ENCODE results near the gene SHLD1.
A peak's percentile ranks its signal among the peaks of the same experiment; 100 is the strongest.
"Not testable (repeated sequence)": the region's sequence is repeated elsewhere in the genome, so short reads cannot be mapped to it uniquely, and the experiment has no call there.

The SHLD1 gene

GRCh38 chr20:5735845-5736510 lies 14.2 kb upstream of the SHLD1 start:
- DNase-seq (ENCODE audit: low read depth): no peak

DNA sequence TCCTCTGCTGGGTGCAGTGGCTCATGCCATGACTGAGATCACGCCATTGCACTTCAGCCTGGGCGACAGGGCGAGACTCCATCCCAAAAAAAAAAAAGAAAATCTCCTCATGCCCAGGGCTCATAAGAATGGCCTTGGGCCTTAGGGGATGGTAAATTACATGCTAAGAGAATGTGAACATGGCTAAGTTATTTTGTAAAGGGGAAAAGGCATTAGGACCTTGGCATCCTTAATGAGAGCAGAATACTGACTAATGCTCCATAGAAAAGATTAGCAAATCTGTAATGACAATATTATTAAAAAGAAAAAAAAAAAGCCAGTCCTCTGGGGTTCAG lies 12.6 kb upstream of the SHLD1 start:
- DNase-seq (ENCODE audit: low read depth): no peak

DNA sequence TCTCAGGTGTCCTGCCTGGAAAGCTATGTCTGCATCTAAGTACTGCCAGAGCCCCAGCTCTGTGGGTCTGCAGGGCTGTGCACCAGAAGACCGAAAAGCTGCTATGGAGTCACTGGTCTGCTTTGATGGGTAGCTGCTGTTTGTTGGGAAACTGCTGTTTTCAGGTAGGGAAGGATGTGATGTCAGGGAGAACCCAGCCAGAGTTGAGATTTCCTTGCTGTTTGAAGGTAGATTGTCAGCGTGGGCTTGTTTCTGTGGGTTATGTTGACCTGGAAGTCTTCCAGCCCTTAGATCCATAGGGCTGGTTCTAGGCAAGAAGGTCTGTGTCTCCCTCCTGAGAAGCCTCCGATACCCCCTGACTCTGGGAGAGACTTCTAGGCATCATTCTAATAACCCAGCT lies 12.2 kb upstream of the SHLD1 start:
- no peak for DNase-seq (ENCODE audit: low read depth)

- not testable (repeated sequence) for DNase-seq (ENCODE audit: low read depth)
Observed at GRCh38 chr20:5740643-5741042, 9.6 kb upstream of the SHLD1 start.

GRCh38 chr20:5741089-5741488 lies 9.1 kb upstream of the SHLD1 start:
- peak; percentile 66 for DNase-seq (ENCODE audit: low read depth)

GRCh38 chr20:5742041-5742440 lies 8.2 kb upstream of the SHLD1 start:
- no peak for DNase-seq (ENCODE audit: low read depth)

DNA sequence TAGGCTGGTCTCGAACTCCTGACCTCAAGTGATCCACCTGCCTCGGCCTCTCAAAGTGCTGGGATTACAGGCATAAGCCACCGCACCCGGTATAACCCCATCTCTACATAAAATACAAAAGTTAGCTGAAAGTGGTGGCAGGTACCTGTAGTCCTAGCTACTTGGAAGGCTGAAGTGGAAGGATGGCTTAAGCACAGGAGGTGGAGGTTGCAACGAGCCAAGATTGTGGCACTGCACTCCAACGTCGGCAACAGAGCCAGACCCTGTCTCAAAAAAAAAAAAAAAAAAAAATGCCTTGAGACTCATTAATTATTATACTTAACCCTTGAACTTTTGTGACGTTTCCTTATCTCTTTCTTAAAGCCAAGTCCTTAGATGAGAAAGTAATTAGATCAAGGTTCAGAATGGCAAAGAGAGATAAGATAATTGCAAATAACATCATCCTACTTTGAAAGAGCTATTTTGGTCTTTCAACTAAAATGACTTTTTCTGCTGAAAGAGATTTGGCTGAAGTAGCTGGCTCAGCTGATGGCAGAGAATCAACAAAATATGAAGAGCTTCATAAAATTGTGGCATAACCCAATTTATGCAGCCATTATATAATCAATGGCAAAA lies 4.7 kb upstream of the SHLD1 start:
- no peak for DNase-seq (ENCODE audit: low read depth)

- DNase-seq (ENCODE audit: low read depth): no peak
Observed at GRCh38 chr20:5746064-5746463, 4.1 kb upstream of the SHLD1 start.

DNA sequence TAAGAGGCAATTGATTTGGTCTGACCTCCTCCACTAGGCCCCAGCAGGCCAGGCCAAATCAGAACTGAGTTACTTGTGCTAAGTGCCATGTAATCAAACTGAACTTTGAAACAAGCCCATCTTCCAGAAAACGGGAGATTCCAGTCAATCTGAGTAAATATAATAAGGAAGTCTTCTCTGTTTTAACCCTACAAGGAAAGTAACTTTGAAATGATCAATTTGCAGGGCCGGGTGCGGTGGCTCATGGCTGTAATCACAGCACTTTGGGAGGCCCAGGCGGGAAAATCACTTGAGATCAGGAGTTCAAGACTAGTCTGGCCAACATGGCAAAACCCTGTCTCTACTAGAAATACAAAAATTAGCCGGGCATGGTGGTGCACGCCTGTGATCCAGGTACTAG lies 2.0 kb upstream of the SHLD1 start:
- DNase-seq (ENCODE audit: low read depth): no peak

GRCh38 chr20:5749512-5749951 lies 669 bp upstream of the SHLD1 start:
- not testable (repeated sequence) for DNase-seq (ENCODE audit: low read depth)

GRCh38 chr20:5751856-5752255 lies 1.7 kb downstream of the SHLD1 start:
- DNase-seq (ENCODE audit: low read depth): peak; percentile 83

DNA sequence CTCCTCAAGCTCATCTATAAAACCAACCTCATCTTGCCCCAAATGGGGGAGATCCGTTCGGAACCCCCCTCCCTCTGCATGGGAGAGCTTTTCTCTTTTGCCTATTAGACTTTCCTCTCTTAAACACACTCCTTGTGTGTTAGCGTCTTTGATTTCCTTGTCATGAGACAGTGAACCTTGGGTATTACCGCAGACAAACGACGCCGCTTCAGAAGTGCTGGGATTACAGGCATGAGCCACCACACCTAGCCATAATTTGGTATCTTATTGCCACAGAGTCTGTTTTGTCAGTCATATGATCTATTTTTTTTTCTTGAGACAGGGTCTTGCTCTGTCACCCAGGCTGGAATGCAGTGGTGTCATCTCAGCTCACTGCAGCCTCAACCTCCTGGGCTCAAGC lies 3.6 kb downstream of the SHLD1 start:
- no peak for DNase-seq (ENCODE audit: low read depth)

- DNase-seq (ENCODE audit: low read depth): no peak
Observed at GRCh38 chr20:5757949-5758348, 7.7 kb downstream of the SHLD1 start.

DNA sequence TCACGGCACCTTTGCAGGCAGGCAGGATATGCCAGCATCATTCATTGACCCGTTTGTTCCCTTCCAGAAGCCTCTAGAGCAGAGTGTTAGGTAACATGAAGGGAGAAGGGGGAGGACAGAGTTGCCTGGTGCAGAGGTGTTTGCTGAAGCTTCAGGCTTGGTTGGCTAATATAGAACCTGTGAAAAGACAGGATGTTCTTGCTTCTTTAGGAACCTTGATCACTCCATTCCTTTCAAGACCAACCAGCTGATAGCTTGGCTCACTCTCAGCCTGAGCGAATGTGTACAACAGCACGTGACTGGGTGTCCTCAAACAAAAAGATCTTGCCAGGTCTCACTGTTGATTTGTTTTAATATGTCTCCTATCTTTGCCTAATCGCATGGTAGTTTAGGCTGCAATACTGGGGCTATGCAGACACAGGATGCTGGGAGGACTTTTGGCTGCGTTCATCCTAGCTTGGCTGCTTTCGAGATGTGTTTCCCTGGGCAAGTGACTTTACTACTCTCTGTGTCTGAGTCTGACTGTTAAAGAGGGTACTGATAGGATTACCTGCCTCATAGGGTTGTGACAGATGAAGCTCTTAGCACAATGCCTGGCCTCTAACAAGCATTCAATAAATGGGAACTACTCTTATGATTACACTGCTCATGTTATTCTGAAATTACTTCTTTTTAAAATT lies 16.0 kb downstream of the SHLD1 start:
- no peak for DNase-seq (ENCODE audit: low read depth)

DNA sequence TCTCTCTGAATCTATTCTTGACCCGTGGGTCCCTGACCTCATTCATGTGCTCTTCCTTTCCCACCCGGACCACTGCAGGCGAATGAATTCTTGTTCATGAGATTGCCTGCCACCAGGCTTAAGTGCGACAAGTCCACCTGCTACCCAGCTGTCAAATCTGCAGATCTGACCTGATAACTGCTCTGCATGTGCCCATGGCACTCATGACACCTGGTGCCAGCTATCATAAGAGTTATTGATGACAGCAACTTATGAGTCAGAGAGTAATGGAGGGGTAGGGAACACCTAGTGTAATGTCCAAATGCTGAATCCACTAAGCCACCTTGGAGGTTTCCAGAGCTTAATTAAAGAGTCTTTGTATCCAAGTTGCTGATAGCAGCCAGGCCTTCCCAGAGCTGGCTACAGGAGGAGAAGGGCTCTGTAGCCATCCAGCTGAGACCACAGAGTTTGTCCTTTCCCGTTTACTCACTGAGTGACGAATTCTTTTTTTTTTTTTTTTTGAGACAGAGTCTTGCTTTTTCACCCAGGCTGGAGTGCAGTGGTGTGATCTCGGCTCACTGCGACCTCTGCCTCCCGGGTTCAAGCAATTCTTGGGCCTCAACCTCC lies 17.4 kb downstream of the SHLD1 start:
- no peak for DNase-seq (ENCODE audit: low read depth)

DNA sequence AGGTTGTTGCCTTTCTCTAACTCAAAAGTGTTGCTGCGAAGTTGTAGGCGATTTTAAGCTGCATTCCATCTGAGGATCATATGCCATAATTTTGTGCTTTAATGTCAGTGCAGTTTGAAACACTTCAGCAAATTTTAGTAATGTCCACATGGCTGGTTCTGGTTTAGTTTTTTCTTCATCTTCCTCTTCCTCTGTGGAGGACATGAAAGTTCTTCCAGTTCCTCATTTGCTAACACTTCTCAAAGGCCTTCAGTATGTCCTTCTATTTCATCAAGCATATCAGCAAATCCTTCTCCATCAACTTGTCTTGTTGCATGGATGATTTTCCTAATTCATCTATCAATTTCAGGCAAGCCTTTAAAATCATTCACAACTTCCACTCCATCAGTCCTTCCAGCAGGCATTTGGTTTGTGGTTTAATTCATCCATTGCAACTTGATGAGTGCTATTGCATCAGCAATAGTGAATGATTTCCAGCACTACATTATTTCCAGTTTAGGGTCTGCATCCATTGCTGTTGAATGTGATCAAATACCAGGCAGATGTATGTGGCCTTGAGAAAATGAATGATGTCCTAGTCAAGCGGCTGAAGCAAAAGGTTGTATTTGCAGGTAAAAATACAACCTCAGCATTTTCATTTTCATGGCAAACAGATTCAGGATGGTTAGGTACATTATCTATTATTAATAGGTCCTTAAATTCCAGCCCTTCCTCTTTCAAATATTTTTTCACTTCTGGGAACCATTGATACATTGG lies 20.2 kb downstream of the SHLD1 start:
- no peak for DNase-seq (ENCODE audit: low read depth)

DNA sequence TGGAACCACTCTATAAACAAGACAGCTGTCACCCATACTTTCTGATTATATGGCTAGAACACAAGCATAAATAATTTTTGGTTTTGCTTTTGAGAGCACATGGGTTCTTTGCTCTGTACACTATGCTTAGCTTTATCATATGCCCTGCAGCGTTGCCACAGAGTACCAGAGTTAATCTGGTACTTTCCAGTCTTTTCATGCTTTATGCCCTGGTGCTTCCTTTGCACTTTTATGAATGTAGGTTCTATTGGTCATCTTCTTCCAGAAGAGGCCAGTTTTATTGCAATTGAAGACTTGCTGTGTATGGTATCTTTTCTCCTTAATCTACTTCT lies 20.8 kb downstream of the SHLD1 start:
- no peak for DNase-seq (ENCODE audit: low read depth)

GRCh38 chr20:5772704-5773103 lies 22.5 kb downstream of the SHLD1 start:
- DNase-seq (ENCODE audit: low read depth): no peak

- DNase-seq (ENCODE audit: low read depth): no peak
Observed at GRCh38 chr20:5773589-5773988, 23.4 kb downstream of the SHLD1 start.

DNA sequence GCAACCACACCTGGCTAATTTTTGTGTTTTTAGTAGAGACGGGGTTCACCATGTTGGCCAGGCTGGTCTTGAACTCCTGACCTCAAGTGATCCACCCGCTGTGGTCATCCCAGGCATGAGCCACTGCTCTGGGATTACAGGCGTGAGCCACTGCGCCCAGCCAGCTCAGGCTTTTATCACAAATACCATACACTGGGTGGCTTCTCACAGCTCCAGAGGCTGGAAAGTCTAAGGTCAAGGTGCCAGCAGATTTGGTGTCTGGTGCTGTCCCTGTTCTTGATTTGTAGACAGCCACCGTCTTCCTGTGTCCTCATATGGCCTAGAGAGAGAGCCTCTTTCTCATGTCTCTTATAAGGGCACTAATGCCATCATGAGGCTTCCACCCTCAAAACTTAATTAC lies 25.9 kb downstream of the SHLD1 start:
- no peak for DNase-seq (ENCODE audit: low read depth)

GRCh38 chr20:5779071-5779900 lies 29.1 kb downstream of the SHLD1 start:
- peak; percentile 89 for DNase-seq (ENCODE audit: low read depth)

DNA sequence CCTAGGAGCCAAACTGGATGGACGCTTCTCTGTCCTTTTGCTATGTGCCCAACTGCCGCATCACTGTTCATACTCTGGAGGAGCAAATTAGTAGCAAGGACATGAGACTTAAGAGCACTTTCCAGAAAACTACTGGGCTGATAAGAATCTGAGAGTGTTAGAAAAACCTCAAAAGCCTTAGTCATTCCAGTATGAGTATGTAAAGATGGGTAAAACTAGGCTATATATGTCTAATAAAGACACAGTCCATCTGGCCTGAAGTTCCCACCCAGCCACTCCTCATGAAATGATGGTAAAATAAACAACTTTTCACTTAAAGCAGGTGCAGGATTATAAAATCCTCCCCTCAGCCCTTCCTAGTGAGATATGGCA lies 30.6 kb downstream of the SHLD1 start:
- peak; percentile 78 for DNase-seq (ENCODE audit: low read depth)

Measured in amniotic epithelial cell (primary cell).